Measurements from ENCODE around the gene GUSB.

GUSB gene

DNA sequence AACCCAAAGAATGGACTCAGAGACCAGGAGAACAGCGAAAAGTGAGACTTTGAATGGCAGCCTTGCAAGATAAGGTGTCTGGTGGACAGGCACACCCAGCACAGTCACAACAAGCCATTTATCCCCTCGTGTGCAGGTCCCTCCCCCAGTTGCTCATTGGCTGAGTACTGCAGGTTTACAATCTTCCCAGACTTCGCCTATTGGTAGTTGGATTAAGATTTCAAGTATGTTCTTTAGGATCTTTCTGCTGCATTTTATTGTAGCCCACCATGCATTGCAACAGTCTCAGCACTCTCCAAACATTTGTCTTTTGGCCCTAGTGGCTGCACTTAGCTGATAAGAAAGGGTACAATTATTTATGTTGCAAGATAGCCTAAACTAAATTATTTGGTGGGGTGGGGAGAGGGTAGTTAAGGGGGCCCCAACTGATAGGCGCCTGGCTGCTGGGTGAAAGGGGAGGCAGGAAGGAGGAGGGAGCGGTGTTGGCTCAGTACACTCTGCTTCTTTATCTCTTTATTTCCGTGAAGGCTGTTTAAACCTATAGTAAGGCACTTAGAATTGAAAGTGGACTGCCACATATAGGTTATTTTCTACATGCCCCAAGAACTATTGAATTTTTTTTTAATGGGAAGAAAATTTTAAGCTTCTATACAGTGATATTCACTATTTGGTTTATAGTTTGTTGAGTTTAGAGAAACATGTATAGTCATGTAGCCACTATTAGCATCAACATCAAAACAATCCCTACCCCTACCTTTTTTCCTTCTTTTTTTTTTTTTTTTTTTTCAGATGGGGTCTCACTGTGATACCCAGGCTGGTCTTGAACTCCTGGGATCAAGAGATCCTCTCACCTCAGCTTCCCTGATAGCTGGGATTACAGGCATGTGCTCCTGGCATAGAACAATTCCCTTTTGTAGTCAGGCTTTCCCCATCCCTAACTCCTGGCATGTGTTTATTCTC, 54.2 kb downstream of the GUSB start:
- no peak for DNase-seq

- no peak for DNase-seq
Observed at GRCh38 chr7:65926588-65926987, 55.4 kb downstream of the GUSB start.

DNA sequence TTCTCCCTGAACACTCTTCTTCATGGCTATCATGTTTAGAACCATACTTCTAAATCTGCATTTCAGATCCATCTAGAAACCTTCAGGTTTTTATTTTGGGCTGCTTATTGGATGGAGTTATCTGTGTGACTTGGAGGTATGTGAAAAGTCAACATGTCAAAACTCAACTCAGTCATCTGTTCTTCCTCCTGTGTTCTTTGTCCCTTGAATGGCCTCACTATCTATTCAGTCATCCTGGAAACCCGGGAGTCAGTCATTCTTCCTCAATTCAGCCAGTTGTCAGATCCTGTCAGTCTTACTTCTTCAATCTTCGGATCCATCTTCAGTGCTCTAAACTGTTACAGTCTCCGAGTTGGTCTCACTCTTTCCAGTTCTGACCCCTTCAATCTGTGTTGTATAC, 57.0 kb downstream of the GUSB start:
- no peak for DNase-seq

DNA sequence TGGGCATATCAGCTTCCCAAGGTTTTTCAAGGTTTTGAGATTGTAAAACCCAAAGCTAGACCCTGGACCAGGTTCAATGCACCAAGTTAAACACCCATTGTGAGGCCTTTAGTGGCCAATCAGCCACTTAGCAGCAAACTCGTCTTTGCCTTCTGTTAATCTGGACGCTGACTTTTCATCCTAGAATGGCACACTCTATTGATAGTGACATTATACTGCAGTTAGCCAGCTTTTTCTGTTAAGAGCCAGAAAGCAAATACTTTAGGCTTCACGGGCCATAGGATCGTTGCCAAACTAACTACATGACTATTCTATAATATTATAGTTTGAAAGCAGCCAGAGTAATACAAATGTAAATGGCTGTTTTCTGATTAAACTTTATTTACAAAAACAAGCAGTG, 57.8 kb downstream of the GUSB start:
- DNase-seq, result no peak

DNA sequence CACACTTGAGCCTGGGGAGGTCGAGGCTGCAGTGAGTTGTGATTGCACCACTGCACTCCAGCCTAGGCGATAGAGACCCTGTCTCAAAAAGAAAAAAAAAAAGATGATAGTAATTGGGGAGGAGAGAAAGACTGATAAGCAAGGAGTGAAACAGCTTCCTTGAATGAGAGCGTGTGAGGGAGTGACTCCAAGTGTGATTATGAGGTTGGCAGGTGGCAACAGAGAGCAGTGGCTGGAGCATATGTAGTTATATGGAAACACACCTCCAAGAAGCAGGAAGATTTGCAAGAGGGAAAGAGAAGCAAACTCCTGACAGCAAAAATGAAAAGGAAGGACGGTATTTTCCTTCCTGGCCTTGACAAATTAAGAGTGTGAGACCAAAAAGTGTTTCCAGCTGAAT, 58.7 kb downstream of the GUSB start:
- no peak for DNase-seq

DNA sequence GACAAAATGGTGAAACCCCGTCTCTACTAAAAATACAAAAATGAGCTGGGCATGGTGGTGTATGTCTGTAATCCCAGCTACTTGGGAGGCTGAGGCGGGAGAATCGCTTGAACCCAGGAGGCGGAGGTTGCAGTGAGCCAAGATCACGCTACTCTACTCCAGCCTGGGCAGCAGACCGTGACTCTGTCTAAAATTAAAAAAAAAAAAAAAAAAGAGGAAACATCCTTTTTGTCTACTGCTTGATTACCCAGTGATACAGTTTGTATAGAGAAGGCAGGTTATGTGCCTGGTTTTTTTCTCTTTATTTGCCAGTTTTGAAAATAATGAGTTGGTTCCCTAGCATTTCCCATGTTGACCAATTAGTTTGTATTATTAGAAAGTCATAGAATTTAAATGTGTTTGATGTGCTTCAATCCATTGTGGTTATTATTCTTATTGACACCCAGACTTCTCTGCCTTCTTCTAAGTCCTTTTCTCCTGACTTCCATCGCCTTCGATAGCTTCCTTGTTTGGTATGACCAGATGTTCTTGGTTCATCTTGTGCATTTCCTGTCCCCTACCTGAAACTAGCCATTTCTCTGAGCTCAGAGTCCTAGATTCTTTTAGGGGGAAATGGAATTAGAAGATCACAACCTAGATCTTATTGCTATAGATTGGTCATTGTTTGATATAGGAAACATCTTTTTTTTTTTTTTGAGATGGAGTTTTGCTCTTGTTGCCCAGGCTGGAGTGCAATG, 65.9 kb downstream of the GUSB start:
- DNase-seq, result no peak

DNA sequence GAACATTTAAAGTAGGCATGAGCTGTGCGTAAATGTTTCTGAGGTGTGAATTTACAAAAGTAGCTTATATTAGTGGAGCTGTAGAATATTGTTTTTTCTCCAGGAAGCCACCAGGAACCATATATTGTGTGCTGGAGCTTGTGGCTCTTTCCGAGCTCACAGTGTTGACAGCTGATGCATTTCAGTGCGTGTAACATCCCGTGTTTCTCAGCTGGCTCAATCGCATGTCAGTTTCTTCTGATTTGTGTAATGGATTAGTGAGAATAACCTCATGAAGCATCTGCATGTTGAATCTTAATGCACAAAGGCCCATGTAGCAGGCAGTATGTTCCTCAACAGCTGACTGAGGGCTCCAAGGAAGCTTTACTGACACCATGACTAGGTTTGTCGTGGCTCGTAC, 69.8 kb downstream of the GUSB start:
- no peak for DNase-seq

Measured in stimulated activated CD4-positive, alpha-beta T cell treated with anti-CD3 and anti-CD28 coated beads, Interleukin-15, amount 100 ng/mL, for 24 hours (primary cell).